DND-41 (cell line): Measurements from ENCODE around the gene TRIM21.

ENCODE experiments used
- EZH2 ChIP-seq: IDR thresholded peaks from 3 replicates; pipeline ENCODE4 v1.6.1; 2012; ENCODE audit warnings: borderline replicate concordance, low read depth, mild to moderate bottlenecking, moderate library complexity, low read length, inconsistent platforms; ENCODE audit not compliant: severe bottlenecking
- TF ChIP-seq, protein P1 (sequence below): IDR thresholded peaks from 2 replicates; pipeline ENCODE4 v1.5.1; 2012; ENCODE audit warnings: borderline replicate concordance, low read length, moderate library complexity, mild to moderate bottlenecking; ENCODE audit not compliant: poor library complexity, severe bottlenecking; ENCODE audit errors: extremely low read depth

DNA sequence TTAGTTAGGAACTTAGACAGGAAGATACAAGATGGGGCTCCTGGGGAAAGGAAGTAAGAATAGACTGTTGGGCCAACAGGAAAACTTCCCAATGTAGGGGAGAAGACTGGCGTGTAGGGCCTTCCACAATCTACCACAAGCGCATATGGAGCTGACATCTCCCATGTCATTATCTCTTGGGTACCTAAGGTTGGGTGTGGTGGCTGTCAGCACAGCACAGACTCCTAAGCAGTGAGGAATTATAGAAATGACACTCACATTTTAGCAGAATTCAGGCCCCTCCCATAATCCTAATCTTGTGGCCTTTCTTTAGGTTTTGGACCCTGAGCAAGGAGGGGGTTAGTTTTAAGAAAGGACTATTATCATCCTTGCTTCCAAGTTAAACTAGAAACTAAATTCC lies 11.6 kb downstream of the TRIM21 start:
- no peak for TF ChIP-seq EZH2
- TF ChIP-seq, protein P1, sequence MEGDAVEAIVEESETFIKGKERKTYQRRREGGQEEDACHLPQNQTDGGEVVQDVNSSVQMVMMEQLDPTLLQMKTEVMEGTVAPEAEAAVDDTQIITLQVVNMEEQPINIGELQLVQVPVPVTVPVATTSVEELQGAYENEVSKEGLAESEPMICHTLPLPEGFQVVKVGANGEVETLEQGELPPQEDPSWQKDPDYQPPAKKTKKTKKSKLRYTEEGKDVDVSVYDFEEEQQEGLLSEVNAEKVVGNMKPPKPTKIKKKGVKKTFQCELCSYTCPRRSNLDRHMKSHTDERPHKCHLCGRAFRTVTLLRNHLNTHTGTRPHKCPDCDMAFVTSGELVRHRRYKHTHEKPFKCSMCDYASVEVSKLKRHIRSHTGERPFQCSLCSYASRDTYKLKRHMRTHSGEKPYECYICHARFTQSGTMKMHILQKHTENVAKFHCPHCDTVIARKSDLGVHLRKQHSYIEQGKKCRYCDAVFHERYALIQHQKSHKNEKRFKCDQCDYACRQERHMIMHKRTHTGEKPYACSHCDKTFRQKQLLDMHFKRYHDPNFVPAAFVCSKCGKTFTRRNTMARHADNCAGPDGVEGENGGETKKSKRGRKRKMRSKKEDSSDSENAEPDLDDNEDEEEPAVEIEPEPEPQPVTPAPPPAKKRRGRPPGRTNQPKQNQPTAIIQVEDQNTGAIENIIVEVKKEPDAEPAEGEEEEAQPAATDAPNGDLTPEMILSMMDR, result no peak
